SK-N-SH (cell line): Measurements from ENCODE around the gene SLC30A3. TPM values are rescaled to one million over a fixed set of nuclear protein-coding genes. Genes with fewer than 3 reads are reported as not detected.

Experiments
- CTCF ChIA-PET: fragments of 300-600, 350-600 bp; formaldehyde crosslinking; extraction: SDS; loops from one replicate; lab custom pipeline; 2021; lab: Yijun Ruan, JAX
- POLR2A ChIA-PET: fragments of 350-600 bp; sonication (Branson Sonifier 250); formaldehyde crosslinking; extraction: SDS; loops from one replicate; lab custom pipeline; 2020; ENCODE audit warnings: antibody characterized with exemption, inconsistent platforms; lab: Yijun Ruan, JAX
- DNase-seq: peaks from one replicate; pipeline ENCODE4 v3.0.0; 2012
- H2AFZ ChIP-seq: fragments of 200-600 bp; sonication (generic); 2 replicates; pipeline ENCODE4 v1.8.1; 2016; ENCODE audit warnings: antibody characterized with exemption, mild to moderate bottlenecking, low read depth
- H3F3A ChIP-seq: fragments of 200-600 bp; sonication (generic); replicated peaks from 2 replicates; pipeline ENCODE3; 2016; ENCODE audit warnings: antibody characterized with exemption, mild to moderate bottlenecking; ENCODE audit not compliant: insufficient read depth
- H3K27ac ChIP-seq, 2 experiments: fragments of 200-500 bp in 1 of 2; fragments of 200-600 bp in 1 of 2; sonication (Bioruptor generic) in 1 of 2; sonication (generic), shearing (Covaris generic) in 1 of 2; 2 replicates each; pipeline versions ENCODE4 v1.5.1 to v1.6.1; 2014 to 2016; ENCODE audit warnings: low read depth in 2 of 2, inconsistent platforms in 1 of 2, low read length in 1 of 2, mild to moderate bottlenecking in 1 of 2, mixed read lengths in 1 of 2
- H3K27me3 ChIP-seq: fragments of 200-600 bp; sonication (generic), shearing (Covaris generic); 2 replicates; pipeline ENCODE4 v1.6.1; 2016; ENCODE audit warnings: mixed run types; ENCODE audit not compliant: insufficient read depth
- H3K36me3 ChIP-seq, 2 experiments: fragments of 200-500 bp in 1 of 2; fragments of 200-600 bp in 1 of 2; sonication (Bioruptor generic) in 1 of 2; sonication (generic) in 1 of 2; replicated peaks in 1 of 2; 2 replicates each; pipeline versions ENCODE3 to v1.5.1; 2014 to 2016; ENCODE audit warnings: low read length in 1 of 2, mild to moderate bottlenecking in 1 of 2; ENCODE audit not compliant: insufficient read depth in 2 of 2, control insufficient read depth in 1 of 2
- H3K4me1 ChIP-seq, 2 experiments: fragments of 200-500 bp in 1 of 2; fragments of 200-600 bp in 1 of 2; sonication (Bioruptor generic) in 1 of 2; sonication (generic), shearing (Covaris generic) in 1 of 2; 2 replicates each; pipeline versions ENCODE4 v1.5.1 to v1.6.1; 2014 to 2016; ENCODE audit warnings: low read depth in 1 of 2, low read length in 1 of 2, mixed run types in 1 of 2; ENCODE audit not compliant: insufficient read depth in 2 of 2, control insufficient read depth in 1 of 2
- H3K4me2 ChIP-seq: fragments of 200-600 bp; sonication (generic), shearing (Covaris generic); 2 replicates; pipeline ENCODE4 v1.6.1; 2017; ENCODE audit warnings: mixed run types
- H3K4me3 ChIP-seq, 2 experiments: fragments of 200-500 bp in 1 of 2; fragments of 200-600 bp in 1 of 2; sonication (Bioruptor generic) in 1 of 2; sonication (generic), shearing (Covaris generic) in 1 of 2; 2 replicates each; pipeline versions ENCODE4 v1.5.1 to v1.8.1; 2014 to 2016; ENCODE audit warnings: low read depth in 2 of 2, inconsistent platforms in 1 of 2, low read length in 1 of 2, mild to moderate bottlenecking in 1 of 2, mixed read lengths in 1 of 2, moderate library complexity in 1 of 2
- H3K79me2 ChIP-seq: fragments of 200-600 bp; sonication (generic); 2 replicates; pipeline ENCODE4 v1.8.1; 2017; ENCODE audit warnings: mild to moderate bottlenecking; ENCODE audit not compliant: insufficient read depth
- H3K9ac ChIP-seq: fragments of 200-600 bp; sonication (generic); 2 replicates; pipeline ENCODE4 v1.6.1; 2017; ENCODE audit warnings: mixed run types
- H3K9me2 ChIP-seq: fragments of 200-600 bp; sonication (generic); 2 replicates; pipeline ENCODE4 v1.6.1; 2017; ENCODE audit warnings: mixed run types
- H3K9me3 ChIP-seq: fragments of 200-600 bp; sonication (generic); 2 replicates; pipeline ENCODE4 v1.6.1; 2017; ENCODE audit warnings: mixed run types, mild to moderate bottlenecking, moderate library complexity
- H4K20me1 ChIP-seq: fragments of 200-600 bp; sonication (generic); 2 replicates; pipeline ENCODE4 v1.6.1; 2017; ENCODE audit warnings: mild to moderate bottlenecking, mixed run types; ENCODE audit not compliant: insufficient read depth
- CHD2 ChIP-seq: fragments of 150-350 bp; IDR thresholded peaks from 2 replicates; pipeline ENCODE4 v1.6.1; 2018; ENCODE audit warnings: low read length; ENCODE audit not compliant: partially characterized antibody
- EP300 ChIP-seq, 2 experiments: IDR thresholded peaks; 2 replicates each; pipeline versions ENCODE4 v1.4.0 to v1.6.1; 2012; ENCODE audit warnings: borderline replicate concordance in 1 of 2, low read depth in 1 of 2, low read length in 1 of 2
- FOSL2 ChIP-seq: IDR thresholded peaks from 2 replicates; pipeline ENCODE4 v1.4.0; 2012; ENCODE audit warnings: low read depth, mild to moderate bottlenecking, moderate library complexity, borderline replicate concordance
- NRF1 ChIP-seq: IDR thresholded peaks from 2 replicates; pipeline ENCODE4 v1.6.1; 2012; ENCODE audit warnings: low read depth, mild to moderate bottlenecking, low read length
- RFX5 ChIP-seq: IDR thresholded peaks from 2 replicates; pipeline ENCODE4 v1.6.1; 2012; ENCODE audit warnings: mild to moderate bottlenecking, improper control_type of control experiment, low read length
- RXRA ChIP-seq: IDR thresholded peaks from 2 replicates; pipeline ENCODE4 v1.4.0; 2012; ENCODE audit warnings: low read depth, mild to moderate bottlenecking, borderline replicate concordance
- SIN3A ChIP-seq: IDR thresholded peaks from 2 replicates; pipeline ENCODE4 v1.6.1; 2012; ENCODE audit warnings: low read depth, mild to moderate bottlenecking, low read length, moderate library complexity, borderline replicate concordance
- SMC3 ChIP-seq: IDR thresholded peaks from 2 replicates; pipeline ENCODE4 v1.6.1; 2012; ENCODE audit warnings: low read depth, low read length, improper control_type of control experiment
- TCF12 ChIP-seq: IDR thresholded peaks from 2 replicates; pipeline ENCODE4 v1.4.0; 2012
- TEAD4 ChIP-seq: IDR thresholded peaks from 2 replicates; pipeline ENCODE4 v1.4.0; 2012; ENCODE audit warnings: mild to moderate bottlenecking, borderline replicate concordance; ENCODE audit not compliant: insufficient read depth
- WGBS: methylation state at CpG from one replicate; pipeline ENCODE4 v1.1.6; 2017; ENCODE audit warnings: low lambda C conversion rate; 5-methylcytosine and 5-hydroxymethylcytosine counted together
- polyA plus RNA-seq, 3 experiments: library from polyadenylated mRNA; depleted of rRNA; stranded (reverse); fragments of >200 nt; gene quantifications; 2 replicates each; pipeline ENCODE4 v1.2.3, GENCODE V29; 2012
- TF ChIP-seq, protein P1 (sequence below): IDR thresholded peaks from 2 replicates; pipeline ENCODE4 v1.4.0; 2012; ENCODE audit warnings: low read depth, borderline replicate concordance
- TF ChIP-seq, protein P2 (sequence below): fragments of 150-350 bp; IDR thresholded peaks from 2 replicates; pipeline ENCODE4 v1.6.1; 2016; ENCODE audit warnings: mild to moderate bottlenecking, low read depth, low read length
- TF ChIP-seq, protein P3 (sequence below): IDR thresholded peaks from 2 replicates; pipeline ENCODE4 v1.6.1; 2012; ENCODE audit warnings: mild to moderate bottlenecking, low read depth, low read length, moderate library complexity
- TF ChIP-seq, protein P4 (sequence below): fragments of 200-600 bp; sonication (generic); IDR thresholded peaks from 2 replicates; pipeline ENCODE4 v1.6.1; 2017; ENCODE audit warnings: antibody characterized with exemption, mild to moderate bottlenecking, moderate library complexity

Gene SLC30A3
- polyA plus RNA-seq, 1 of the 3 experiments (the other 2 are of a cell fraction) = 1.1 TPM

DNA sequence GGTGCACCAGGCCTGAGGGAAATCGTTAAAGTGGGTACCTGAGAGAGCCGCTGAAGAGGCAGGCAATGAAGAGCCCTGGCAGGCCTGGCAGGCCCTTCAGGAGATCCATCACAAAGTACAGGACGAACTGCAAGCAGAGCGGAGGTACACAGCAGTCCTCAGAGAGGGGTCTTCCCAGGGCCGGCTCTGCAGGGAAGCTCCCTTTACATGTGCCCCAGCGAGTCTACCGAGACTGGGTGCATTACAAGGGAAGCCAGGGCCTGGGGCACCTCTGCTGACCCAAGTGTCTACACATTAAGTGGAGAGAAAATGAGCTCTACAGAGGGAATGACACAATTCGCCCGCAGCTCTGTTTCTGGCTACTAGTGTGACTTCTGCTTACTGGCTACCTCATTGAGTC lies 59.1 kb downstream of the SLC30A3 start:
- Histone ChIP-seq H4K20me1 (no peaks in the 10 kb centered on the region), H3K27me3 (no peaks in the 10 kb centered on the region), H3K4me1 (no peaks in the 10 kb centered on the region; a peak in 1 of 4 replicates), H3K36me3 (peaks cover 13 to 86% of the 10 kb centered on the region in 2 experiments), H2AFZ (no peak overlapping the region), H3K4me2 (no peak overlapping the region), H3K4me3 (no peak overlapping the region), H3K9me2 (no peaks in the 10 kb centered on the region), H3F3A (no peaks in the 10 kb centered on the region), H3K9me3 (no peaks in the 10 kb centered on the region), H3K79me2 (no peaks in the 10 kb centered on the region), H3K27ac (no peak overlapping the region), H3K9ac (no peak overlapping the region)
- POLR2A ChIA-PET = no interaction called here
- TF ChIP-seq, protein P1, sequence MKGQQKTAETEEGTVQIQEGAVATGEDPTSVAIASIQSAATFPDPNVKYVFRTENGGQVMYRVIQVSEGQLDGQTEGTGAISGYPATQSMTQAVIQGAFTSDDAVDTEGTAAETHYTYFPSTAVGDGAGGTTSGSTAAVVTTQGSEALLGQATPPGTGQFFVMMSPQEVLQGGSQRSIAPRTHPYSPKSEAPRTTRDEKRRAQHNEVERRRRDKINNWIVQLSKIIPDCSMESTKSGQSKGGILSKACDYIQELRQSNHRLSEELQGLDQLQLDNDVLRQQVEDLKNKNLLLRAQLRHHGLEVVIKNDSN = no peak
- TF ChIP-seq RFX5 = no peak
- no peak for TF ChIP-seq FOSL2
- no peak for TF ChIP-seq EP300 (IDR thresholded peaks at IDR 0.05; ENCODE audit: borderline replicate concordance in 1 of 2, low read depth in 1 of 2, low read length in 1 of 2)
- no peak for TF ChIP-seq TCF12
- no peak for TF ChIP-seq NRF1
- no peak for TF ChIP-seq CHD2
- no peak for TF ChIP-seq RXRA
- TF ChIP-seq TEAD4 = no peak
- TF ChIP-seq SMC3 = no peak
- TF ChIP-seq, protein P2, sequence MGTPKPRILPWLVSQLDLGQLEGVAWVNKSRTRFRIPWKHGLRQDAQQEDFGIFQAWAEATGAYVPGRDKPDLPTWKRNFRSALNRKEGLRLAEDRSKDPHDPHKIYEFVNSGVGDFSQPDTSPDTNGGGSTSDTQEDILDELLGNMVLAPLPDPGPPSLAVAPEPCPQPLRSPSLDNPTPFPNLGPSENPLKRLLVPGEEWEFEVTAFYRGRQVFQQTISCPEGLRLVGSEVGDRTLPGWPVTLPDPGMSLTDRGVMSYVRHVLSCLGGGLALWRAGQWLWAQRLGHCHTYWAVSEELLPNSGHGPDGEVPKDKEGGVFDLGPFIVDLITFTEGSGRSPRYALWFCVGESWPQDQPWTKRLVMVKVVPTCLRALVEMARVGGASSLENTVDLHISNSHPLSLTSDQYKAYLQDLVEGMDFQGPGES = no peak
- TF ChIP-seq, protein P3, sequence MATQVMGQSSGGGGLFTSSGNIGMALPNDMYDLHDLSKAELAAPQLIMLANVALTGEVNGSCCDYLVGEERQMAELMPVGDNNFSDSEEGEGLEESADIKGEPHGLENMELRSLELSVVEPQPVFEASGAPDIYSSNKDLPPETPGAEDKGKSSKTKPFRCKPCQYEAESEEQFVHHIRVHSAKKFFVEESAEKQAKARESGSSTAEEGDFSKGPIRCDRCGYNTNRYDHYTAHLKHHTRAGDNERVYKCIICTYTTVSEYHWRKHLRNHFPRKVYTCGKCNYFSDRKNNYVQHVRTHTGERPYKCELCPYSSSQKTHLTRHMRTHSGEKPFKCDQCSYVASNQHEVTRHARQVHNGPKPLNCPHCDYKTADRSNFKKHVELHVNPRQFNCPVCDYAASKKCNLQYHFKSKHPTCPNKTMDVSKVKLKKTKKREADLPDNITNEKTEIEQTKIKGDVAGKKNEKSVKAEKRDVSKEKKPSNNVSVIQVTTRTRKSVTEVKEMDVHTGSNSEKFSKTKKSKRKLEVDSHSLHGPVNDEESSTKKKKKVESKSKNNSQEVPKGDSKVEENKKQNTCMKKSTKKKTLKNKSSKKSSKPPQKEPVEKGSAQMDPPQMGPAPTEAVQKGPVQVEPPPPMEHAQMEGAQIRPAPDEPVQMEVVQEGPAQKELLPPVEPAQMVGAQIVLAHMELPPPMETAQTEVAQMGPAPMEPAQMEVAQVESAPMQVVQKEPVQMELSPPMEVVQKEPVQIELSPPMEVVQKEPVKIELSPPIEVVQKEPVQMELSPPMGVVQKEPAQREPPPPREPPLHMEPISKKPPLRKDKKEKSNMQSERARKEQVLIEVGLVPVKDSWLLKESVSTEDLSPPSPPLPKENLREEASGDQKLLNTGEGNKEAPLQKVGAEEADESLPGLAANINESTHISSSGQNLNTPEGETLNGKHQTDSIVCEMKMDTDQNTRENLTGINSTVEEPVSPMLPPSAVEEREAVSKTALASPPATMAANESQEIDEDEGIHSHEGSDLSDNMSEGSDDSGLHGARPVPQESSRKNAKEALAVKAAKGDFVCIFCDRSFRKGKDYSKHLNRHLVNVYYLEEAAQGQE = no peak
- TF ChIP-seq SIN3A = no peak
- TF ChIP-seq, protein P4, sequence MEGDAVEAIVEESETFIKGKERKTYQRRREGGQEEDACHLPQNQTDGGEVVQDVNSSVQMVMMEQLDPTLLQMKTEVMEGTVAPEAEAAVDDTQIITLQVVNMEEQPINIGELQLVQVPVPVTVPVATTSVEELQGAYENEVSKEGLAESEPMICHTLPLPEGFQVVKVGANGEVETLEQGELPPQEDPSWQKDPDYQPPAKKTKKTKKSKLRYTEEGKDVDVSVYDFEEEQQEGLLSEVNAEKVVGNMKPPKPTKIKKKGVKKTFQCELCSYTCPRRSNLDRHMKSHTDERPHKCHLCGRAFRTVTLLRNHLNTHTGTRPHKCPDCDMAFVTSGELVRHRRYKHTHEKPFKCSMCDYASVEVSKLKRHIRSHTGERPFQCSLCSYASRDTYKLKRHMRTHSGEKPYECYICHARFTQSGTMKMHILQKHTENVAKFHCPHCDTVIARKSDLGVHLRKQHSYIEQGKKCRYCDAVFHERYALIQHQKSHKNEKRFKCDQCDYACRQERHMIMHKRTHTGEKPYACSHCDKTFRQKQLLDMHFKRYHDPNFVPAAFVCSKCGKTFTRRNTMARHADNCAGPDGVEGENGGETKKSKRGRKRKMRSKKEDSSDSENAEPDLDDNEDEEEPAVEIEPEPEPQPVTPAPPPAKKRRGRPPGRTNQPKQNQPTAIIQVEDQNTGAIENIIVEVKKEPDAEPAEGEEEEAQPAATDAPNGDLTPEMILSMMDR = no peak
- CTCF ChIA-PET = interaction anchor here (1.0 to 4.0 kb wide), 5 partner anchors 12 to 242 kb away, joined by 3 to 24 read pairs (median 3); partner anchors contain the start of gene KHK
- DNase-seq = no peak
- WGBS = 93% methylated on average over 9 of the region's 9 CpGs

Other genes starting within 250 kb of the SLC30A3 start
- 69.4 and 80.2 TPM in 2 replicates for gene TMEM214, start 230.1 kb downstream of the SLC30A3 start, polyA plus RNA-seq (2012; rRNA removed)
- 45.5 and 47.8 TPM in 2 replicates for gene AGBL5, start 211.4 kb downstream of the SLC30A3 start, polyA plus RNA-seq (2012; rRNA removed)
- gene OST4, start 191.4 kb downstream of the SLC30A3 start, polyA plus RNA-seq (2012; rRNA removed) = 876 and 1,851 TPM in 2 replicates
- gene EMILIN1, start 184.4 kb downstream of the SLC30A3 start, polyA plus RNA-seq (2012; rRNA removed) = 184 and 286 TPM in 2 replicates
- 6.5 and 10.3 TPM in 2 replicates for gene KHK, start 176.3 kb downstream of the SLC30A3 start, polyA plus RNA-seq (2012; rRNA removed)
- gene CGREF1, start 143.9 kb downstream of the SLC30A3 start, polyA plus RNA-seq (2012; rRNA removed) = 17.1 and 18.3 TPM in 2 replicates
- gene ABHD1, start 139.2 kb downstream of the SLC30A3 start, polyA plus RNA-seq (2012; rRNA removed) = 3.3 and 4.1 TPM in 2 replicates
- 47.9 and 51.3 TPM in 2 replicates for gene PREB, start 128.4 kb downstream of the SLC30A3 start, polyA plus RNA-seq (2012; rRNA removed)
- gene PRR30, start 123.6 kb downstream of the SLC30A3 start, polyA plus RNA-seq (2012; rRNA removed) = not detected in 2 replicates
- not detected in 2 replicates for gene TCF23, start 114.0 kb downstream of the SLC30A3 start, polyA plus RNA-seq (2012; rRNA removed)
- gene ATRAID, start 51.0 kb downstream of the SLC30A3 start, polyA plus RNA-seq (2012; rRNA removed) = 289 and 366 TPM in 2 replicates
- 75.7 and 85.0 TPM in 2 replicates for gene SLC5A6, start 50.8 kb downstream of the SLC30A3 start, polyA plus RNA-seq (2012; rRNA removed)
- 29.3 and 47.6 TPM in 2 replicates for gene CAD, start 45.7 kb downstream of the SLC30A3 start, polyA plus RNA-seq (2012; rRNA removed)
- 0.18 TPM in 1 of 2 replicates, not detected in the other for gene DNAJC5G, start 12.4 kb upstream of the SLC30A3 start, polyA plus RNA-seq (2012; rRNA removed)
- 0.28 and 0.36 TPM in 2 replicates for gene TRIM54, start 19.4 kb upstream of the SLC30A3 start, polyA plus RNA-seq (2012; rRNA removed)
- 2.8 and 2.9 TPM in 2 replicates for gene UCN, start 45.4 kb upstream of the SLC30A3 start, polyA plus RNA-seq (2012; rRNA removed)
- 255 and 265 TPM in 2 replicates for gene MPV17, start 60.0 kb upstream of the SLC30A3 start, polyA plus RNA-seq (2012; rRNA removed)
- gene GTF3C2, start 93.7 kb upstream of the SLC30A3 start, polyA plus RNA-seq (2012; rRNA removed) = 65.8 and 76.0 TPM in 2 replicates
- 51.7 and 56.0 TPM in 2 replicates for gene EIF2B4, start 107.3 kb upstream of the SLC30A3 start, polyA plus RNA-seq (2012; rRNA removed)
- 128 and 145 TPM in 2 replicates for gene SNX17, start 107.6 kb upstream of the SLC30A3 start, polyA plus RNA-seq (2012; rRNA removed)
- gene ZNF513, start 117.7 kb upstream of the SLC30A3 start, polyA plus RNA-seq (2012; rRNA removed) = 53.8 and 63.7 TPM in 2 replicates
- gene PPM1G, start 146.5 kb upstream of the SLC30A3 start, polyA plus RNA-seq (2012; rRNA removed) = 99.7 and 113 TPM in 2 replicates
- 182 and 227 TPM in 2 replicates for gene NRBP1, start 165.6 kb upstream of the SLC30A3 start, polyA plus RNA-seq (2012; rRNA removed)
- gene KRTCAP3, start 179.3 kb upstream of the SLC30A3 start, polyA plus RNA-seq (2012; rRNA removed) = 3.6 and 4.1 TPM in 2 replicates
- gene IFT172, start 226.7 kb upstream of the SLC30A3 start, polyA plus RNA-seq (2012; rRNA removed) = 28.2 and 31.3 TPM in 2 replicates
- gene FNDC4, start 232.2 kb upstream of the SLC30A3 start, polyA plus RNA-seq (2012; rRNA removed) = 26.5 and 27.0 TPM in 2 replicates
- gene GCKR, start 233.8 kb upstream of the SLC30A3 start, polyA plus RNA-seq (2012; rRNA removed) = 0.18 and 0.67 TPM in 2 replicates